ENCODE measurements around the gene CPNE5. TPM values are rescaled to one million over a fixed set of nuclear protein-coding genes. Genes with fewer than 3 reads are reported as not detected.

Gene CPNE5
- total and polyA plus RNA-seq, 9 of the 15 experiments (the other 6 are each of a cell fraction or from before 2014, with no cell fraction given) = 0.14 to 1.0 (median 0.46) TPM; not detected in 2

- TF ChIP-seq ZBTB11 (CRISPR knock-in tag; IDR thresholded peaks at IDR 0.05) (no peak), FOXJ2 (tag; IDR thresholded peaks at IDR 0.05) (no peak), NFRKB (IDR thresholded peaks at IDR 0.05; ENCODE audit: low read depth) (0 out of 2 replicates have a peak, but pooled peaks have one; percentile 7), CREB5 (CRISPR knock-in tag; IDR thresholded peaks at IDR 0.05) (0 out of 2 replicates have a peak, but pooled peaks have one; percentile 24), ZNF75A (CRISPR knock-in tag; IDR thresholded peaks at IDR 0.05) (no peak), ZBTB17 (CRISPR knock-in tag; IDR thresholded peaks at IDR 0.05) (0 out of 2 replicates have a peak, but pooled peaks have one; percentile 28), HOMEZ (CRISPR knock-in tag; IDR thresholded peaks at IDR 0.05) (0 out of 2 replicates have a peak, but pooled peaks have one; percentile 9), NFE2 (IDR thresholded peaks at IDR 0.05; ENCODE audit: low read depth) (no peak), ZBTB2 (IDR thresholded peaks at IDR 0.05) (no peak), MAFK (IDR thresholded peaks at IDR 0.05; ENCODE audit: low read length) (no peak), ZBTB43 (CRISPR knock-in tag; IDR thresholded peaks at IDR 0.05) (no peak), ZNF778 (CRISPR knock-in tag; IDR thresholded peaks at IDR 0.05) (no peak)
- TF ChIP-seq, protein P1, sequence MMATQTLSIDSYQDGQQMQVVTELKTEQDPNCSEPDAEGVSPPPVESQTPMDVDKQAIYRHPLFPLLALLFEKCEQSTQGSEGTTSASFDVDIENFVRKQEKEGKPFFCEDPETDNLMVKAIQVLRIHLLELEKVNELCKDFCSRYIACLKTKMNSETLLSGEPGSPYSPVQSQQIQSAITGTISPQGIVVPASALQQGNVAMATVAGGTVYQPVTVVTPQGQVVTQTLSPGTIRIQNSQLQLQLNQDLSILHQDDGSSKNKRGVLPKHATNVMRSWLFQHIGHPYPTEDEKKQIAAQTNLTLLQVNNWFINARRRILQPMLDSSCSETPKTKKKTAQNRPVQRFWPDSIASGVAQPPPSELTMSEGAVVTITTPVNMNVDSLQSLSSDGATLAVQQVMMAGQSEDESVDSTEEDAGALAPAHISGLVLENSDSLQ (IDR thresholded peaks at IDR 0.05) = no peak
Measured at GRCh38 chr6:36821581-36822335, 17.5 kb downstream of the CPNE5 start (continued).
